Transverse colon (tissue), 4 donors: ENCODE data around the gene CEBPE. TPM values are rescaled to one million over a fixed set of nuclear protein-coding genes. Genes with fewer than 3 reads are reported as not detected.
A peak's percentile ranks its signal among the peaks of the same experiment; 100 is the strongest.

Experiments used
- DNase-seq: peaks from one replicate; pipeline ENCODE4 v3.0.0-alpha.2; 2019
- H3K27ac ChIP-seq, 4 donors: fragments of 200-600 bp; sonication (generic); 2 replicates each; pipeline ENCODE4 v1.5.1; 2016 to 2018; ENCODE audit warnings: inconsistent platforms in 4 of 4
- H3K27me3 ChIP-seq: fragments of 200-600 bp; sonication (generic); 2 replicates; pipeline ENCODE4 v1.5.1; 2017; ENCODE audit warnings: inconsistent platforms
- H3K36me3 ChIP-seq, 4 donors: fragments of 200-600 bp; sonication (generic); 2 replicates each; pipeline ENCODE4 v1.5.1; 2017 to 2019; ENCODE audit warnings: inconsistent platforms in 4 of 4
- H3K4me1 ChIP-seq, 4 donors: fragments of 200-600 bp; sonication (generic); 2 replicates each; pipeline ENCODE4 v1.5.1; 2017 to 2020; ENCODE audit warnings: inconsistent platforms in 4 of 4
- H3K4me3 ChIP-seq, 4 donors: fragments of 200-600 bp; sonication (generic); 1 replicate in 1 of 4; 2 replicates in 3 of 4; pipeline versions ENCODE4 v1.5.1 to v1.6.1; 2017 to 2019; ENCODE audit warnings: inconsistent platforms in 4 of 4
- H3K9me3 ChIP-seq, 2 donors: fragments of 200-600 bp; sonication (generic); 2 replicates each; pipeline ENCODE4 v1.5.1; 2017 to 2019; ENCODE audit warnings: inconsistent platforms in 2 of 2
- EP300 ChIP-seq: sonication (generic); formaldehyde crosslinking; IDR thresholded peaks from one replicate; pipeline ENCODE4 v1.6.1; 2017; ENCODE audit warnings: antibody characterized with exemption, low read depth
- POLR2A ChIP-seq: fragments of 450-650 bp; IDR thresholded peaks from one replicate; pipeline ENCODE4 v1.6.1; 2016; ENCODE audit warnings: antibody characterized with exemption, mild to moderate bottlenecking, moderate library complexity
- POLR2AphosphoS5 ChIP-seq, 3 donors: sonication (generic); formaldehyde crosslinking; IDR thresholded peaks; one replicate each; pipeline ENCODE4 v1.6.1; 2016; ENCODE audit warnings: antibody characterized with exemption in 3 of 3
- WGBS, 2 donors: methylation state at CpG; one replicate each; pipeline ENCODE4 v1.1.5; 2018; ENCODE audit warnings: low coverage in 1 of 2; 5-methylcytosine and 5-hydroxymethylcytosine counted together
- in situ Hi-C, 4 donors: fragments of 200-750 bp; cut with MboI; loops; one replicate each; pipeline versions ENCODE4 v1.15.0 to v1.15.1; 2017; ENCODE audit warnings: low sequenced_read_pairs in 3 of 4, low pct_ligation_motif_present in 1 of 4, low pct_unique_long_range_greater_than_20kb in 1 of 4
- intact Hi-C: fragments of 100-400 bp; cut with DNase I; formaldehyde crosslinking; loops from one replicate; pipeline ENCODE4 v1.15.1; 2023; ENCODE audit warnings: low total_unique reads
- total RNA-seq, 4 donors: library from RNA; depleted of rRNA; stranded (reverse); fragments of >200 nt; gene quantifications; one replicate each; pipeline ENCODE4 v1.1.0, GENCODE V29; 2016
- TF ChIP-seq, protein P1 (sequence below), 5 experiments: fragments of 200-600 bp in 3 of 5; fragments of 450-650 bp in 2 of 5; sonication (generic) in 3 of 5; IDR thresholded peaks; 1 replicate in 2 of 5; 2 replicates in 3 of 5; pipeline ENCODE4 v1.5.1; 2016 to 2017; ENCODE audit warnings: antibody characterized with exemption in 5 of 5, inconsistent platforms in 3 of 5, mild to moderate bottlenecking in 2 of 5, moderate library complexity in 1 of 5

Gene CEBPE
- total RNA-seq, 4 donors from 2014 or later, result not detected

DNA sequence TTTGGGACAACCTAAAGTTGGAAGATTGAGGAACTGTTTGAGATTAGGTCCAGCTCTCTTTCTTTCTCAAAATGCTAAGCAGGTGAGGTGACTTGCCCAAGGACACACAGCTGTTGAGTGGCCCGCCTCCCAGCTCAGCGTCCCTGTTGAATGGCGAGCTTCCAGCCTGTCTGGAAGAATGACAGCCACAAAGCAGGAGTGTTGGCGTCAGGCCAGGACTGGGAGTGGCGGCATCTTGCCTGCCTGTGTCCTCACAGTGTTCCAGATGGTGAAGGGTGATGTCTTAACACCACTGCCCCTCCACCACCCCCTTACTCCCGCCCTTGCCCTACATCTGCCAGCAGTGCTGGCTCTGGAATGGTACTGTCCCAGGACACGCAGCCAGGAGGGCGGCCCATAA, 4.4 kb upstream of the CEBPE start:
- H3K9me3 ChIP-seq, result no peaks in the 10 kb centered on the region
- in situ Hi-C loops (loop anchor here (5.0 to 25.0 kb wide), 3 partner anchors 59 to 164 kb away; partner anchors contain the start of genes HOMEZ (in 3 of the 4) and SLC7A8 (in 1 of the 4)), intact Hi-C loops (no loop called here)
- 48 to 61% methylated on average over 4 to 8 of the region's 8 CpGs for WGBS, 2 donors
- H3K27ac ChIP-seq, result no peak overlapping the region
- H3K27me3 ChIP-seq, result no peaks in the 10 kb centered on the region
- H3K36me3 ChIP-seq, result no peaks in the 10 kb centered on the region
- TF ChIP-seq EP300 (no peak), POLR2A (no peak), POLR2AphosphoS5 (IDR thresholded peaks at IDR 0.05) (peak in 2 of 3 donors; percentile 21 to 23)
- TF ChIP-seq, protein P1, sequence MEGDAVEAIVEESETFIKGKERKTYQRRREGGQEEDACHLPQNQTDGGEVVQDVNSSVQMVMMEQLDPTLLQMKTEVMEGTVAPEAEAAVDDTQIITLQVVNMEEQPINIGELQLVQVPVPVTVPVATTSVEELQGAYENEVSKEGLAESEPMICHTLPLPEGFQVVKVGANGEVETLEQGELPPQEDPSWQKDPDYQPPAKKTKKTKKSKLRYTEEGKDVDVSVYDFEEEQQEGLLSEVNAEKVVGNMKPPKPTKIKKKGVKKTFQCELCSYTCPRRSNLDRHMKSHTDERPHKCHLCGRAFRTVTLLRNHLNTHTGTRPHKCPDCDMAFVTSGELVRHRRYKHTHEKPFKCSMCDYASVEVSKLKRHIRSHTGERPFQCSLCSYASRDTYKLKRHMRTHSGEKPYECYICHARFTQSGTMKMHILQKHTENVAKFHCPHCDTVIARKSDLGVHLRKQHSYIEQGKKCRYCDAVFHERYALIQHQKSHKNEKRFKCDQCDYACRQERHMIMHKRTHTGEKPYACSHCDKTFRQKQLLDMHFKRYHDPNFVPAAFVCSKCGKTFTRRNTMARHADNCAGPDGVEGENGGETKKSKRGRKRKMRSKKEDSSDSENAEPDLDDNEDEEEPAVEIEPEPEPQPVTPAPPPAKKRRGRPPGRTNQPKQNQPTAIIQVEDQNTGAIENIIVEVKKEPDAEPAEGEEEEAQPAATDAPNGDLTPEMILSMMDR (IDR thresholded peaks at IDR 0.05), result no peak
- H3K4me3 ChIP-seq, result no peak overlapping the region
- peaks cover 0 to 20% (median 5%) of the 10 kb centered on the region in 4 donors for H3K4me1 ChIP-seq
- peak; percentile 90 for DNase-seq

DNA sequence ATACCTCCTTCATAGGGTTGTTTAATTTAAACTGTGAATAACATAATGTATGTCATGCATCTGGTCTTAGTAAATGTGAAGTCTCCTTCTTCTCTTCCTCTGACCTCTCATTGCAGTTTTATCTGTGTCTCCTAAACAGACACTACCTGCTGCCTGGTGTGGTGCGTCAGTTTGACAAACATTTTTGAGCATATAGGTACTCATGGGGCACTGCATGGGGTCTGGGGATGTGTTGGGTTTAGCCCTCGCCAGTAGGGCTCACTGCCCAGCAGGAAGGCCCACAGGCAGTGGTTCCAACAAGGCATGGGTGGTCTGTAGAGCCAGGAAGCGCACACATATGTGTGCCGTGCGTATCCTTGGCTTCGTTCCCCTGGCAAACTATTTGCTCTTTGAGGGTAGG, 3.0 kb upstream of the CEBPE start:
- WGBS, 2 donors, result 92 to 100% methylated on average over 1 to 6 of the region's 6 CpGs
- in situ Hi-C loops (loop anchor here (5.0 to 25.0 kb wide), 3 partner anchors 60 to 165 kb away; partner anchors contain the start of genes HOMEZ (in 3 of the 4) and SLC7A8 (in 1 of the 4)), intact Hi-C loops (no loop called here)
- no peak for TF ChIP-seq POLR2AphosphoS5 (IDR thresholded peaks at IDR 0.05)
- TF ChIP-seq POLR2A, result no peak
- no peak for TF ChIP-seq EP300
- TF ChIP-seq, protein P1 (IDR thresholded peaks at IDR 0.05), result no peak
- Histone ChIP-seq H3K4me1 (peaks cover 0 to 20% (median 5%) of the 10 kb centered on the region in 4 donors), H3K36me3 (no peaks in the 10 kb centered on the region), H3K27me3 (no peaks in the 10 kb centered on the region), H3K4me3 (no peak overlapping the region), H3K27ac (no peak overlapping the region), H3K9me3 (no peaks in the 10 kb centered on the region)
- DNase-seq, result no peak

DNA sequence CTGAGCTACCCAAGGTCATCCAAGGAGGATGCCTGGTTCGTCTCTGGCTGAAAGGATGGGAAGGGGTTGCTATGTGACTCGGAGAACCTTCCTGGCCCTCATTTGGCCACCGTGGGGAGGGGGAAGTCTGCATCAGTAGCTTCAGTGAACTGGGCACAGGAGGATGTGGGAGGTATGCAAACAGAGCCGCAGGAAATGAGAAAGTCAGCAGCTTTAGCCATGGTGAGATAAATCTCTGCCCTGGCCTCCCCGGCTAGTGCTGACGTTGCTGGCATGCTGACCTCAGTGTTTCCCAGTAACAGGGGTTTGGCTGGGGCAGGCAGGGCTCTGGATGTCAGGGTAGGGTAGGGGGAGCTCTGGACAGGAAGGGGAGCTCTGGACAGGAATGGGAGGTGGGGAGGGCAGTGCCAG, 2.3 kb upstream of the CEBPE start:
- Histone ChIP-seq H3K4me3 (no peak overlapping the region), H3K4me1 (peaks cover 0 to 20% (median 5%) of the 10 kb centered on the region in 4 donors), H3K27ac (peak overlapping the region in 1 of 4 donors; percentile 45), H3K9me3 (no peaks in the 10 kb centered on the region), H3K27me3 (no peaks in the 10 kb centered on the region), H3K36me3 (no peaks in the 10 kb centered on the region)
- in situ Hi-C loops (loop anchor here (5.0 to 25.0 kb wide), 3 partner anchors 61 to 166 kb away; partner anchors contain the start of genes HOMEZ (in 3 of the 4) and SLC7A8 (in 1 of the 4)), intact Hi-C loops (loop anchor here (2.0 kb wide), 1 partner anchor 65 kb away; no protein-coding TSS in a partner anchor)
- WGBS, 2 donors, result 45 to 66% methylated on average over 3 to 6 of the region's 6 CpGs
- peak; percentile 36 for DNase-seq
- no peak for TF ChIP-seq POLR2AphosphoS5 (IDR thresholded peaks at IDR 0.05)
- TF ChIP-seq POLR2A, result no peak
- no peak for TF ChIP-seq EP300
- TF ChIP-seq, protein P1 (IDR thresholded peaks at IDR 0.05), result no peak

DNA sequence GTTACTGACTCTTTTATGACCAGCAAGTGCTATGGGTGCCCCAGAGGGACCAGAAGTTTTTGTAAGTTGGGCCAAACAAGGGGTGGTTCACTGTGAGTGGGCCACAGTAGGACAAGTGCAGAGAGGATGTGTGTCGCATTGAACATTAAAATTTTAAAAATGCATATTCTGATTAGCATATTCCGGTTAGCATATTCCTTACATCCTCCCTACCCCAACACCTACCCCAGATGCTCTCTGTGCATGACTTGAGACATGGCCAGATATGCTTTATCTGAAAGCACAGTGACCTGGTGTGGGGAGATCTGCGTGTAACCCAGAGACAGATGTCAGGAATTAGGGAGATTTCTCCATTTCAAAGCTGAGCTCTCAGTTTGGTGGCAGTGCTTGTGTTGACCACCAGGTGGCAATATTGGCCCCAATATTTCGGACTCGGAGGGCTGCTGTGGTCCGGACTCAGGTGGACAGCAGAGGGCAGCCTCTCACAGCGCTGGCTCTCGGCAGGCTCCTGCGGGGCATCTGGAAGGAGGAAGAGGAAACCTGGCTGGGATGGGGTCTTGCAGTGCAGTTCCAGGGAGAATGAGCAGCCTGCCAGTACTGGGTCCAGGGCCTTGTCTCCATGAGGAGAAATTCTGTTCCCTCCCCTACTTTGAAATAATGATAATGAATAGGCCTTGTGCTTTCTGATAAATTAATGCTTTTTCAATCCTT, 1.6 kb upstream of the CEBPE start:
- intact Hi-C loops, result loop anchor here (2.0 kb wide), 1 partner anchor 66 kb away; no protein-coding TSS in a partner anchor

More for the DNA sequence above, 1.6 kb upstream of the CEBPE start:
- Histone ChIP-seq H3K4me1 (peaks cover 0 to 20% (median 5%) of the 10 kb centered on the region in 4 donors), H3K27me3 (no peaks in the 10 kb centered on the region), H3K36me3 (no peaks in the 10 kb centered on the region), H3K4me3 (no peak overlapping the region), H3K27ac (peak overlapping the region in 2 of 4 donors; percentile 34 to 45), H3K9me3 (no peaks in the 10 kb centered on the region)
- WGBS, 2 donors, result 11 to 18% methylated on average over 3 to 8 of the region's 9 CpGs
- DNase-seq, result peak; percentile 92
- in situ Hi-C loops, result loop anchor here (5.0 to 25.0 kb wide), 3 partner anchors 62 to 167 kb away; partner anchors contain the start of genes HOMEZ (in 3 of the 4) and SLC7A8 (in 1 of the 4)
- TF ChIP-seq POLR2AphosphoS5 (IDR thresholded peaks at IDR 0.05) (no peak), POLR2A (no peak), EP300 (no peak)
- TF ChIP-seq, protein P1 (IDR thresholded peaks at IDR 0.05), result peak; percentile 99 to 100 (median 100)
